Epithelial cell of proximal tubule (primary cell): ENCODE data around the gene CFAP69. TPM values are rescaled to one million over a fixed set of nuclear protein-coding genes. Genes with fewer than 3 reads are reported as not detected.

Source experiments
- DNase-seq: peaks from one replicate; pipeline ENCODE4 v3.0.0-alpha.2; 2011; ENCODE audit warnings: low read depth
- H3K4me3 ChIP-seq: 2 replicates; pipeline ENCODE4 v1.5.1; 2011; ENCODE audit warnings: low read depth, mild to moderate bottlenecking, low read length
- CTCF ChIP-seq: conservative IDR thresholded peaks from 2 replicates; pipeline ENCODE4 v1.5.1; 2012; ENCODE audit warnings: low read depth, mild to moderate bottlenecking, low read length
- total RNA-seq: library from RNA; depleted of rRNA; stranded (reverse); fragments of >200 nt; gene quantifications from 2 replicates; pipeline ENCODE4 v1.2.3, GENCODE V29; 2015

The CFAP69 gene
- total RNA-seq, 1 donor from 2014 or later, result 0.29 TPM

GRCh38 chr7:90222811-90223725 lies 21.9 kb upstream of the CFAP69 start:
- no peak for TF ChIP-seq CTCF
- DNase-seq, result no peak
- no peak overlapping the region for H3K4me3 ChIP-seq

- no peak overlapping the region for H3K4me3 ChIP-seq
- no peak for DNase-seq
- TF ChIP-seq CTCF, result no peak
Measured at GRCh38 chr7:90224195-90224594, 20.8 kb upstream of the CFAP69 start.

- no peak for TF ChIP-seq CTCF
- no peak for DNase-seq
- H3K4me3 ChIP-seq, result no peak overlapping the region
Measured at GRCh38 chr7:90225181-90225580, 19.8 kb upstream of the CFAP69 start.

GRCh38 chr7:90225601-90226000 lies 19.4 kb upstream of the CFAP69 start:
- no peak overlapping the region for H3K4me3 ChIP-seq
- no peak for TF ChIP-seq CTCF
- no peak for DNase-seq

GRCh38 chr7:90227259-90227658 lies 17.7 kb upstream of the CFAP69 start:
- H3K4me3 ChIP-seq, result no peak overlapping the region
- TF ChIP-seq CTCF, result no peak
- DNase-seq, result no peak

- no peak for TF ChIP-seq CTCF
- DNase-seq, result no peak
- no peak overlapping the region for H3K4me3 ChIP-seq
Measured at GRCh38 chr7:90229682-90230081, 15.3 kb upstream of the CFAP69 start.

- H3K4me3 ChIP-seq, result no peak overlapping the region
- no peak for DNase-seq
- no peak for TF ChIP-seq CTCF
Measured at GRCh38 chr7:90230834-90231233, 14.1 kb upstream of the CFAP69 start.
